COLO829 (cell line): ENCODE results near the gene ASAP3.

Experiments used
- DNase-seq: peaks from one replicate; pipeline ENCODE4 v3.0.0; 2012; ENCODE audit warnings: low spot score

Gene ASAP3

DNA sequence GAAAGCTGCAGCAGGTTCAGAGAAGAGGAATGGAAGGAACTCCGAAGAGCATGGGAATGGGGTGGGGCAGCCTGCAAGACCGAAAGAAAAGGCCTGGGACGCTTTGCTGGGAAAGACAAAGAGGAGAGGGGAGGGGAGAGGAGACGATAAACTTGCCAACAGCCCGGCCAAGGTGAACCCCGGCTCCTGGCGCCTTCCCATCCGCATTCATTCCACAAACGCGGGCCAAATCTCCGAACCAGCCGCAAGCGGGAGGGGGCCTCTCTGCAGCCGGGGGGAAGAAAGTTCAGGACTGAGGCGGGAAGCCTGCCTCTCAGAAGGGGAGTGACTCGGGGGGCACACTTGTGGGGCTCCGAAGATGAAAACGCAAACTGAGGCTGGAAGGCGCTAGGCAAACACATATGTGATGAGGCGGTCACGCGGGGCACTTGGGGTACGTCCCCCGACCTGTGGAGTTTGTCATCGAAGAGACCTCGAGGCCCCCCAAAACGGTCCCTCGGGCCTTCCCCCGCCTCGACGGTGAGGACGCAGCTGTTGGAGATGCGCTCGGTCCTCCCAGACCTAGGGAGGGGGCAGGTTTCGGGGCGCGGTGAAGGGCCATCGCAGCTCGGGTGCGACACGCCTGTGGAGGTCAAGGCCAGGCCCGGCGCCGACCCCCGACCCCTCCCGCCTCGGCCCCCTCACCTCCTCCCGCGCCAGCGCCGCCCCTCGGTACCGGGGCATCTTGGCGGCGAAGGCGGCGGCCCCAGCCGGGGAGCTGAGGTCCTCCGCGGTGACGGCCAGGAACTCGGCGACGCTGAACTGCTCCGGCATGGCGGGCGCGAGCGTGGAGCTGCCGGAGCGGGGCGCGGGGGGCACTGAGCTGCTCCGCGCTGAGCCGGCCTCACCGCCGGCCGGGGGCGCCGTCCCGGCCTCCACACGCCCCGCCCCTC is at the start of gene ASAP3:
Gene ASAP3, minus strand, starts transcription at position 859 of the 932 bp plus-strand sequence. Its CDS starts 46 bp downstream, at position 813.
- DNase-seq, result no peak

- no peak for DNase-seq
These were observed 49.5 kb upstream of the ASAP3 start for GRCh38 chr1:23533246-23534023.

DNA sequence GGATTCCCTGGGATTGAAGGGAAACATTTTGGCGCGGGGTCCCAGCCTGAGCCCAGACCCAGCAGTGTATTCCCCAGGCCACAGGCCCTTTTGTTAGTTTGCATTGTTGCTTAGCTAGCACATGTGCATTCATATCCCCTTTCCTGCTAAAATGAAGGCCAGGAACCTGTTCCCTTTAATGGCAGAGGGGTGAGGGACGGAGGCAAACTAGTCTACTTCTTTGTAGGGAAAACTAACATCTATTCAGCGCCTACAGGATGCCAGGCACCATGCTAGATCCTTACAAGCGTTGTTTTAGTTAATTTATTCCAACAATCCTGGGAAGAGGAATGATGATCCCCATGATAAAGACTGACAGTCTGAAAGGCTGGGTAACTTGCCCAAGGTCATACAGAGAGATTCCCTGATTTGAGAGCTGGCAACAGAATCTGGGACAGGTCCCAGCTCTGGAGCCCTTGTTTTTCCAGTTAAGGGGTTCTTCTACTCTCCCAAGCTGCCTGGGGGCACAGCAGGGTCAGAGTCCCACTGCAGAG is 47.6 kb upstream of the ASAP3 start:
- DNase-seq, result no peak

DNA sequence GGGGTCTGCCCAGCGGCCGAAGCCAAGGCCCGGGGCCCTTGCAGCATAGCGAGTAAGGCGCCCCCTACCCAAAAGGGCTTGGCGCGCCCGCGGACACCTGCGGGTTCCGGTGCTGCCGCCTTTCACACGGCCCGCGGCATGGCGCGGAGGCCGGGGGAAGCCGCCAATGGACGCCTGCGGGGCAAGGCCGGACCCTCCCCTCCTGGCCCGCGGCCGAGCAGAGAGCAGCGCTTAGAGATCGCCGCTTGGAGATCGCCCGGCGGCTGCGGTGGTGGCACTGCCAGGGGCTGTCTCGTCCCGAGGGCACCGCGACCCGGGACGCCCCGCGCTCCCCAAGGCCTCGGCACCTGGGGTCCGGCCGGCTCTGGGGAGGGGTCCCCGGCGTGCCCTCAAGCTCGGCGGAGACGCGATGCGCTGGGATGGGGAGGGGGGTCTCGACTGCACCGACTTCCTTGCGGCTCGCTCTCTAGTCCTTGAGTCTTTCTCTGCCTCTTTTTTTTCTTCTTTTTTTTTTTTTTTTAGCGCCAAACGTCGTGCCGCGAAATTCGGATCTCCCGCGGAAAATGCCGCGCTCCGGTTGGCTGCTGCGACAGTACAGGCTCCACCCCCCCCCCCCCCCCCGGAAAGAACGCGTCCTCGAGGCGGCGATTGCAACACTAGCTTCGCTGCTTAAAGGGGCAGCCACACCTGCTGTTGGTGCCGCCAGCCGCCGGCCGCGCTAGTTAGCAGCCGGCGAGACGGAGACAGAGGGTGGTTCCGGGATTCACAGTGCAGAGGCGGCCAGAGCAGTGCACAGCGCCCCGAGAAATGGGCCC is 47.0 kb upstream of the ASAP3 start, which contains the start of gene E2F2:
Gene E2F2, minus strand, starts transcription at position 487 of the 815 bp plus-strand sequence. Its CDS starts 440 bp downstream, at position 47.
- DNase-seq, result peak; percentile 90

- no peak for DNase-seq
These were observed 46.2 kb upstream of the ASAP3 start for GRCh38 chr1:23530087-23530746.

GRCh38 chr1:23529146-23530086 is 45.4 kb upstream of the ASAP3 start:
- no peak for DNase-seq

DNA sequence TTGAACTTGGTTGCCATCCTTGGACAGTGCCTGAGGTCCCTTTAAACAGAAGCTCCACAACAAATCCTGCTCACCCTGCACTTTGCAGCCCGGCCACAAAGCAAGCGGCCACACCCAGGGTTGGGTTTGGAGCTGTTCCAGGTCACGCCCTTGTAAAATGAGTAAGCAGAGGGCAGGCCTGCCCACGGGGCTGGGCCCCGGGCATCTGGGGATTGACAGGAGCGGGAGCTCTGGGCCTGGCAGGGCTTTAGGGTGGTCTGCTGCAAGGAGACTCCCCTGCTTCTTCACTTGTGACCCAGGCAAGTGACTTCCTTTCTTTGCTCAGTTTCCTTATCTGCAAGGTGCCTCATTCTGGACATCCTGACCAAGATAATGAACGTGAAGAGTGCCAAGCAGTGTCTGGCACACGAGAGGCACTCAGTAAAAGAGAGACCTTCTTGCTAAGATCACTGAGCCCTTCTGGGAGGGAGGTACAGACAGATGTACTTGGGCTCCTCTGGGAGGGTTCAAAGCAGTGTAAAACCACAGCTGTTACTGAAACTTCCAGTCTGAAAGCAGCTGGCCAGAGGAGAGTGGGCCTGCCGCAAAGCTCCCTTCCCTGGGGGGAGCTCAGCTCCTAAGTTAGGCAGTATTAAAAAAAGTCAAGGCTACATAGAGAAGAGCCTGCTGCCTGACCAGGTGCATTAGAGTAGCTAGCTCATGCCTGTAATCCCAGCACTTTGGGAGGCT is 44.4 kb upstream of the ASAP3 start:
- DNase-seq, result peak; percentile 85

DNA sequence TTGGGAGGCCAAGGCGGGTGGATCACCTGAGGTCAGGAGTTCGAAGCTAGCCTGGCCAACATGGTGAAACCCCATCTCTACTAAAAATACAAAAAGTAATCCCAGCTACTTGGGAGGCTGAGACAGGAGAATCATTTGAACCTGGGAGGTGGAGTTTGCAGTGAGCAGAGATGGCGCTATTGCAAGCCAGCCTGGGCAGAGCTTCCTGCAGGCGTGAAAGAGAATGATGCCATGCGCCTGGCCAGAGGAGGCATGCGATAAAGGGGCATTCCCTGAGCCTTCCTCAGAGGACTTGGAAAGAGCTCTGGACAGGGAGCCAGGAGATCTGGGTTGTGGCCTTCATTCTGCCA is 43.9 kb upstream of the ASAP3 start:
- no peak for DNase-seq

- DNase-seq, result no peak
These were observed 43.4 kb upstream of the ASAP3 start for GRCh38 chr1:23527366-23527765.

DNA sequence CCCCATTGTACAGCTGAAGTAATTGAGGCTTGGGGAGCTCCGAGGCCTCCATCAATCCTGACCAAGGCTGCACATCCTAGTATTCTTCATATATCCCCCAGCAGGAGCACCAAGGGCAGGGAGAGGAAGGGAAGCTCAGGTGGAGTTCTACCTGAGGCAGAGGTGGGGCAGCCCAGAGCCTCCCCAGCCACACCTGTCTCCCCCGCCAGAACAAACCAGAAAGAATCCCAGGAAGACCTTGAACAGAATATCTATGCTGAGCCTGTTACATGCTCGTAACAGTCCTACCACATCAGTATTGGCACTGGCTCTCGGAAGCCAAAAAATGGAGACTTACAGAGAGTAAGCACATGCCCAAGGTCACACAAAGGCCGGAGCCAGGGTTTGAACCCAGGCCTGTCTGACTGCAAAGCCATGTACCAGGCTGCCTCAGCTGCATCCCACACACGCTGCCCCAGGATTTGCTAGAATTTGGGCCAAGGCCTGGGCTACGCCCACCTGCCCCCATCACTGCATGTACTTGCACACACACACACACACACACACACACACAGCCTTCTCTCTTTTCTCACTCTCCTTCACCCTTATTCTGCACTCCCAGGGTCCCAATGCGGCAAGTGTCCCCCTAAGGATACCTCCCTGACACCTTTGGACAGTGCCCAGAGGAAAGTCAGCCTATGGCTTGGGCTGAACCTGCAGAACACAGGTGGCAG is 42.5 kb upstream of the ASAP3 start:
- no peak for DNase-seq

DNA sequence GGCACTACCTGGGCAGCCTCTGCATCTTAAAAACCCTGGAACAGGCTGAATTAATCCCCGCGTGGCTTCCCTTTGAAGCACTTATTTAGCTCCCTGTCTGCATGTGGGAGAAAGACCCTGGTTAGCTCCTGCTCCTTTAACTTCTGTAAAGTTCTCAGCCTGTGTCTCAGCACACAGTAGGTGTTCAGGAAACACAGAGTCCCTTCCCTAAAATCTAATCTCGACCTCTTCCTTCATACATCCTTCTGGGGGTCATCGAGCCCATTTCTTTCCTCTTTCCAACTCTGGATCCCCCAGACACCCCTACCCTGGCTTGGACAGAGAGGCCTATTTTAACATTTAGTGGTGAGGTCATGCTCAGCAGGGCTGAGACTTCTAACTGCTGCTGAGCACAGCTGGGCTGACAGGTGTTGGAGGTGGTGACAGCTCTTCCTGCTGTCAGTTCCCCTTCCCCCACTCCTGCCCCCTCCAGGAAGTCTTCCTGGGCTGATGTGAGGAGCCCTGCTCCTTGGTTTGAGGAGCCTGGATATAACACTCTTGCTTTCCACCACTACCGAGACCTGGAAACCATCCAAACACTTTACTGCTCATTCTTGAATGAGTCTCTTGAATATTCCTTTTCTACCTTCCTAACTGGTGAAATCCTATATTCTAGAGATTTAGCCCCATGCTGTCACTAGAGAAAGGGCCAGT is 41.7 kb upstream of the ASAP3 start:
- DNase-seq, result no peak

DNA sequence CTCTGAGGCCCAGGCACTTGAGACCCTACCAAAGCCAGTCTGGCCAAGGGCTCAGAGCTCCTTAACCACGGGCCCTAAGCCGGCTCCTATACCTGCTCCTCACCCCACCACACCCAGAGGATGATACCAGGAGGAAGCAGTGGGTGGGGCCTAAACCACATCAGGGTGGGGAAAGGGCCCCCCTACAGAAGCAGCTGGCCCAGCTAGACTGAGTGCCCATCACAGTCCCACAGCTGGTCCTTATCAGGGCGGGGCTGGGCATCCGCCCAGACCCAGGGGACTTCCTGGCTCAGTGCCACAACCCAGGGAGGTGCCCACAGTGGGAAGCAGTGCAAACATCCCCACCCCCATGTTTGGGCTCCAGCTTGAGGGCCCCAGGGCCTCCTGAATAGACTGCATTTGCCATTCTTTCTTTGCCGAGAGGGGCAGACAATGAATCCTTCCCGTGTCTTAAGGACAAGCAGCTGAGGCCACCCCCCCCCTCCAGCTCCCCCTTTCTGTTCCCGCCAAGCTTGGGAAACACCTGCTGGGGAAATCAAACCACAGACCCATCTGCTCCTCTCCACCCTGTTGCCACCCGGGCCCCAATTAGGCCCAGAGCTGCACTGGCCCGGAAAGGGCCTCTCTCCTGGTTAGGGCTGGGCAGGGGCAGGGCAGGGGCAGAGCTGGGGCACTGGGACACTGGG is 40.9 kb upstream of the ASAP3 start:
- DNase-seq, result no peak

DNA sequence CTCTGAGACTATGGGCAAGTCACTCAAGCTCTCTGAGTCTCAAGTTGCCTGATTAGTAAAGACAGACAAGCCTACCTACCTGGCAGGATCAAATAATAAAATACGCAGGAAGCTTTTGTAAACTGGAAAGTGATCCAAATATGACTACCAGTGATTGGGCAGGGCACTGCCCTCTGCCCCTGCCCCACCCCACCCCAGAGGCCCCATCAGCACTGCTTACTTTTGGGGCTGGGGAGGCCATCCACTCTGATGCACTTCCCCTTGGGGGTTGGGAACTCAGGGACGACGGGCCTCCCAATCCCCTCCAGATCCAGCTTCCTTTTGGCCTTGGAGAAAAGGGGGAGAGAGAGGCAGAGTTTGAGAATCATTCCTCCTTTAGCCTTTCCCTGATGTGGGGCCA is 40.2 kb upstream of the ASAP3 start:
- no peak for DNase-seq

GRCh38 chr1:23522244-23522982 is 38.4 kb upstream of the ASAP3 start:
- no peak for DNase-seq

- no peak for DNase-seq
These were observed 37.6 kb upstream of the ASAP3 start for GRCh38 chr1:23521588-23521987.

GRCh38 chr1:23517581-23517980 is 33.6 kb upstream of the ASAP3 start:
- no peak for DNase-seq

DNA sequence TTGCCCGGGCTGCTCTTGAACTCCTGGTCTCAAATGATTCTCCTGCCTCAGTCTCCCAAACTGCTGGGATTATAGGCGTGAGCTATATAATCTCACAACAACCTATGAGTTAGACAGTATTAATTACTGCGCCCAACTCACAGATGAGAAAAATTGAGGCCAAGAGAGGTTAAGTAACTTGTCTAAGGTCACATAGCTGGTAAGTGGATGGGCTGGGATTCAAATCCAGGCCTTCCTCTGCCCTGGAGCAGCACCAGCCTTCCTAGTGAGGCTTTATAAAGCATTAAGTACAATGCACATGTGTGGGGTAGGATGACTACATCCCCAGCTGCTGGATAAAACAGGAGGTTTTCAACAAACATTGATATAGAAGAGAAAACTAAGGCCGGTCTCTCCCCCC is 31.9 kb upstream of the ASAP3 start:
- no peak for DNase-seq
